ENCODE measurements around the gene CRYZL1.

Gene CRYZL1

GRCh38 chr21:33541105-33541711, 100.3 kb downstream of the CRYZL1 start:
- H3K36me3 ChIP-seq (ENCODE audit: control insufficient read depth, insufficient read depth, low read length), result peaks cover 9% of the 10 kb centered on the region
- peak overlapping the region; percentile 81 for H3K4me3 ChIP-seq (replicated peaks; ENCODE audit: low read depth, low read length)
- DNase-seq (ENCODE audit: extremely low read depth, insufficient read length), result peak; percentile 47
- TF ChIP-seq CTCF (IDR thresholded peaks at IDR 0.05; ENCODE audit: insufficient read depth, low read length, poor library complexity, severe bottlenecking), result no peak
- H3K27me3 ChIP-seq (replicated peaks; ENCODE audit: control insufficient read depth, insufficient read depth, low read length), result no peaks in the 10 kb centered on the region

GRCh38 chr21:33540711-33541104, 100.8 kb downstream of the CRYZL1 start:
- no peak for DNase-seq (ENCODE audit: extremely low read depth, insufficient read length)
- Histone ChIP-seq H3K36me3 (ENCODE audit: control insufficient read depth, insufficient read depth, low read length) (peaks cover 10% of the 10 kb centered on the region), H3K27me3 (replicated peaks; ENCODE audit: control insufficient read depth, insufficient read depth, low read length) (no peaks in the 10 kb centered on the region), H3K4me3 (replicated peaks; ENCODE audit: low read depth, low read length) (peak overlapping the region; percentile 81)
- no peak for TF ChIP-seq CTCF (IDR thresholded peaks at IDR 0.05; ENCODE audit: insufficient read depth, low read length, poor library complexity, severe bottlenecking)

GRCh38 chr21:33539616-33540015, 101.9 kb downstream of the CRYZL1 start:
- H3K4me3 ChIP-seq (replicated peaks; ENCODE audit: low read depth, low read length), result no peak overlapping the region
- H3K36me3 ChIP-seq (ENCODE audit: control insufficient read depth, insufficient read depth, low read length), result peaks cover 10% of the 10 kb centered on the region
- TF ChIP-seq CTCF (IDR thresholded peaks at IDR 0.05; ENCODE audit: insufficient read depth, low read length, poor library complexity, severe bottlenecking), result no peak

More at GRCh38 chr21:33539616-33540015, 101.9 kb downstream of the CRYZL1 start:
- no peaks in the 10 kb centered on the region for H3K27me3 ChIP-seq (replicated peaks; ENCODE audit: control insufficient read depth, insufficient read depth, low read length)
- no peak for DNase-seq (ENCODE audit: extremely low read depth, insufficient read length)

All from GM06990 (cell line).